Parathyroid adenoma (tissue), 2 donors: ENCODE measurements around the gene ENTREP1.

ENCODE experiments used
- H2AFZ ChIP-seq: fragments of 300-600 bp; sonication (generic); one replicate; pipeline ENCODE4 v1.7.0; 2017; ENCODE audit warnings: antibody characterized with exemption, mild to moderate bottlenecking
- H3K27ac ChIP-seq: fragments of 300-600 bp; sonication (generic); one replicate; pipeline ENCODE4 v1.7.0; 2017
- H3K27me3 ChIP-seq: fragments of 300-600 bp; sonication (generic); one replicate; pipeline ENCODE4 v1.7.0; 2017; ENCODE audit warnings: low read length; ENCODE audit not compliant: control insufficient read depth, insufficient read depth
- H3K36me3 ChIP-seq: fragments of 300-600 bp; sonication (generic); one replicate; pipeline ENCODE4 v1.7.0; 2017; ENCODE audit warnings: low read length; ENCODE audit not compliant: control insufficient read depth, insufficient read depth
- H3K4me1 ChIP-seq: fragments of 300-600 bp; sonication (generic); one replicate; pipeline ENCODE4 v1.7.0; 2017; ENCODE audit warnings: control low read depth
- H3K4me2 ChIP-seq: fragments of 300-600 bp; sonication (generic); one replicate; pipeline ENCODE4 v1.7.0; 2017; ENCODE audit warnings: low read length
- H3K4me3 ChIP-seq: fragments of 300-600 bp; sonication (generic); one replicate; pipeline ENCODE4 v1.7.0; 2017; ENCODE audit warnings: low read depth, low read length
- H3K79me2 ChIP-seq: fragments of 300-600 bp; sonication (generic); one replicate; pipeline ENCODE4 v1.7.0; 2017; ENCODE audit warnings: control low read depth
- H3K9ac ChIP-seq: fragments of 300-600 bp; sonication (generic); one replicate; pipeline ENCODE4 v1.7.0; 2017; ENCODE audit warnings: mild to moderate bottlenecking
- H3K9me3 ChIP-seq: fragments of 300-600 bp; sonication (generic); one replicate; pipeline ENCODE4 v1.7.0; 2017; ENCODE audit warnings: low read length; ENCODE audit not compliant: control insufficient read depth
- CTCF ChIP-seq: fragments of 300-600 bp; sonication (generic); IDR thresholded peaks from one replicate; pipeline ENCODE4 v1.7.0; 2017; ENCODE audit warnings: antibody characterized with exemption, mild to moderate bottlenecking
- donor health status: primary hyperparathyroidism.

ENTREP1 gene

GRCh38 chr9:69371001-69371400, 46.0 kb downstream of the ENTREP1 start:
- Histone ChIP-seq H2AFZ (no peak overlapping the region), H3K9me3 (no peaks in the 10 kb centered on the region), H3K9ac (no peak overlapping the region), H3K27me3 (no peaks in the 10 kb centered on the region), H3K79me2 (no peaks in the 10 kb centered on the region), H3K4me3 (no peak overlapping the region), H3K36me3 (no peaks in the 10 kb centered on the region), H3K27ac (no peak overlapping the region), H3K4me2 (no peak overlapping the region), H3K4me1 (no peaks in the 10 kb centered on the region)
- TF ChIP-seq CTCF: no peak

GRCh38 chr9:69376651-69377050, 51.6 kb downstream of the ENTREP1 start:
- Histone ChIP-seq H3K4me3 (no peak overlapping the region), H3K27ac (no peak overlapping the region)

GRCh38 chr9:69377291-69377690, 52.3 kb downstream of the ENTREP1 start:
- Histone ChIP-seq H3K79me2 (no peaks in the 10 kb centered on the region), H3K27ac (no peak overlapping the region), H3K9me3 (no peaks in the 10 kb centered on the region), H3K4me3 (no peak overlapping the region), H3K36me3 (no peaks in the 10 kb centered on the region), H3K27me3 (no peaks in the 10 kb centered on the region), H3K4me1 (no peaks in the 10 kb centered on the region), H3K4me2 (no peak overlapping the region), H2AFZ (no peak overlapping the region), H3K9ac (no peak overlapping the region)
- no peak for TF ChIP-seq CTCF

More at GRCh38 chr9:69376651-69377050, 51.6 kb downstream of the ENTREP1 start:
- Histone ChIP-seq H3K9me3 (no peaks in the 10 kb centered on the region), H3K27me3 (no peaks in the 10 kb centered on the region), H2AFZ (no peak overlapping the region), H3K36me3 (no peaks in the 10 kb centered on the region), H3K79me2 (no peaks in the 10 kb centered on the region), H3K4me1 (no peaks in the 10 kb centered on the region), H3K9ac (no peak overlapping the region), H3K4me2 (no peak overlapping the region)
- TF ChIP-seq CTCF: no peak

- no peaks in the 10 kb centered on the region for H3K79me2 ChIP-seq
- no peak for TF ChIP-seq CTCF
- H3K9ac ChIP-seq: no peak overlapping the region
- H3K27ac ChIP-seq: no peak overlapping the region
- H3K4me3 ChIP-seq: no peak overlapping the region
- no peaks in the 10 kb centered on the region for H3K4me1 ChIP-seq
- no peaks in the 10 kb centered on the region for H3K9me3 ChIP-seq
- no peak overlapping the region for H2AFZ ChIP-seq
- H3K27me3 ChIP-seq: no peaks in the 10 kb centered on the region
- H3K36me3 ChIP-seq: no peaks in the 10 kb centered on the region
- H3K4me2 ChIP-seq: no peak overlapping the region
Measured at GRCh38 chr9:69377981-69378380, 53.0 kb downstream of the ENTREP1 start.

GRCh38 chr9:69379270-69379982, 54.4 kb downstream of the ENTREP1 start:
- H3K9ac ChIP-seq: no peak overlapping the region
- H3K4me2 ChIP-seq: no peak overlapping the region
- no peak for TF ChIP-seq CTCF
- H3K79me2 ChIP-seq: no peaks in the 10 kb centered on the region
- no peaks in the 10 kb centered on the region for H3K4me1 ChIP-seq
- no peak overlapping the region for H3K27ac ChIP-seq
- H2AFZ ChIP-seq: no peak overlapping the region
- no peaks in the 10 kb centered on the region for H3K36me3 ChIP-seq
- H3K27me3 ChIP-seq: no peaks in the 10 kb centered on the region
- H3K4me3 ChIP-seq: no peak overlapping the region
- no peaks in the 10 kb centered on the region for H3K9me3 ChIP-seq
